ENCODE results near the gene CST5. TPM values are rescaled to one million over a fixed set of nuclear protein-coding genes. Genes with fewer than 3 reads are reported as not detected.

CST5 gene
- total and polyA plus RNA-seq, 2 donors (not counting 3 experiments of a cell fraction or from before 2014, with no cell fraction given), result not detected

GRCh38 chr20:23856226-23856625, 23.3 kb downstream of the CST5 start:
- H3K4me1 ChIP-seq (ENCODE audit: control insufficient read depth, extremely low read depth, insufficient read depth, low read length), result no peaks in the 10 kb centered on the region
- H3K27me3 ChIP-seq (ENCODE audit: control insufficient read depth in 2 of 2, insufficient read depth in 2 of 2, low read length in 2 of 2), result no peaks in the 10 kb centered on the region
- TF ChIP-seq EZH2 (IDR thresholded peaks at IDR 0.05; ENCODE audit: borderline replicate concordance, low read depth, low read length, severe bottlenecking), result no peak
- no peak for TF ChIP-seq POLR2A (IDR thresholded peaks at IDR 0.05; ENCODE audit: low read depth, low read length)
- no peak for TF ChIP-seq GATA2 (IDR thresholded peaks at IDR 0.05; ENCODE audit: insufficient read depth, insufficient read length, low read depth, low read length)
- TF ChIP-seq FOS (IDR thresholded peaks at IDR 0.05; ENCODE audit: borderline replicate concordance, insufficient read depth, low read length), result no peak
- no peak for TF ChIP-seq POLR2AphosphoS5 (IDR thresholded peaks at IDR 0.05; ENCODE audit: insufficient read depth, low read depth, low read length)
- TF ChIP-seq, protein P1, sequence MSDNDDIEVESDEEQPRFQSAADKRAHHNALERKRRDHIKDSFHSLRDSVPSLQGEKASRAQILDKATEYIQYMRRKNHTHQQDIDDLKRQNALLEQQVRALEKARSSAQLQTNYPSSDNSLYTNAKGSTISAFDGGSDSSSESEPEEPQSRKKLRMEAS (IDR thresholded peaks at IDR 0.05; ENCODE audit: insufficient read depth, insufficient read length), result no peak
- TF ChIP-seq JUN (IDR thresholded peaks at IDR 0.05; ENCODE audit: borderline replicate concordance, insufficient read depth, insufficient read length, low read depth), result no peak
- TF ChIP-seq, protein P2, sequence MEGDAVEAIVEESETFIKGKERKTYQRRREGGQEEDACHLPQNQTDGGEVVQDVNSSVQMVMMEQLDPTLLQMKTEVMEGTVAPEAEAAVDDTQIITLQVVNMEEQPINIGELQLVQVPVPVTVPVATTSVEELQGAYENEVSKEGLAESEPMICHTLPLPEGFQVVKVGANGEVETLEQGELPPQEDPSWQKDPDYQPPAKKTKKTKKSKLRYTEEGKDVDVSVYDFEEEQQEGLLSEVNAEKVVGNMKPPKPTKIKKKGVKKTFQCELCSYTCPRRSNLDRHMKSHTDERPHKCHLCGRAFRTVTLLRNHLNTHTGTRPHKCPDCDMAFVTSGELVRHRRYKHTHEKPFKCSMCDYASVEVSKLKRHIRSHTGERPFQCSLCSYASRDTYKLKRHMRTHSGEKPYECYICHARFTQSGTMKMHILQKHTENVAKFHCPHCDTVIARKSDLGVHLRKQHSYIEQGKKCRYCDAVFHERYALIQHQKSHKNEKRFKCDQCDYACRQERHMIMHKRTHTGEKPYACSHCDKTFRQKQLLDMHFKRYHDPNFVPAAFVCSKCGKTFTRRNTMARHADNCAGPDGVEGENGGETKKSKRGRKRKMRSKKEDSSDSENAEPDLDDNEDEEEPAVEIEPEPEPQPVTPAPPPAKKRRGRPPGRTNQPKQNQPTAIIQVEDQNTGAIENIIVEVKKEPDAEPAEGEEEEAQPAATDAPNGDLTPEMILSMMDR (IDR thresholded peaks at IDR 0.05; ENCODE audit: extremely low read depth in 1 of 2, insufficient read depth in 1 of 2, low read depth in 1 of 2, low read length in 2 of 2), result no peak
- no peak for TF ChIP-seq MYC (IDR thresholded peaks at IDR 0.05; ENCODE audit: low read depth, low read length)
- no TSS peak for BruUV-seq (replicated peaks)
- intact Hi-C loops (cut with micrococcal nuclease) (no loop called here), dilution Hi-C loops (cut with MboI; ENCODE audit: extremely low pct_ligation_motif_present, low sequenced_read_pairs) (no loop called here)
- FAIRE-seq (no peak), DNase-seq (ENCODE audit: low read depth, low spot score) (no peak)
- H3K9ac ChIP-seq (replicated peaks; ENCODE audit: extremely low read depth, insufficient read depth, low read length), result no peak overlapping the region
- no peaks in the 10 kb centered on the region for H4K20me1 ChIP-seq (replicated peaks; ENCODE audit: control insufficient read depth, extremely low read depth, insufficient read depth, low read length)
- CTCF ChIA-PET, result no interaction called here
- no peaks in the 10 kb centered on the region for H3K36me3 ChIP-seq (ENCODE audit: control insufficient read depth in 2 of 2, extremely low read depth in 1 of 2, insufficient read depth in 2 of 2, low read length in 2 of 2)
- no peak overlapping the region for H2AFZ ChIP-seq (ENCODE audit: low read depth, low read length)
- H3K4me2 ChIP-seq (ENCODE audit: insufficient read depth, low read length), result no peak overlapping the region
- POLR2A ChIA-PET, result no interaction called here
- H3K9me3 ChIP-seq (replicated peaks; ENCODE audit: control insufficient read depth, insufficient read depth, low read length), result no peaks in the 10 kb centered on the region
- no peaks in the 10 kb centered on the region for H3K79me2 ChIP-seq (ENCODE audit: control insufficient read depth, insufficient read depth, low read length)
- H3K4me3 ChIP-seq (replicated peaks in 1 of 3; ENCODE audit: insufficient read depth in 1 of 3, low read depth in 1 of 3, low read length in 3 of 3), result no peak overlapping the region
- no peaks in the 10 kb centered on the region for H3K9me1 ChIP-seq (replicated peaks; ENCODE audit: control insufficient read depth, extremely low read depth, insufficient read depth, low read length)
- no peak overlapping the region for H3K27ac ChIP-seq (ENCODE audit: insufficient read depth, low read depth, low read length)

All from endothelial cell of umbilical vein (primary cell).